IMR-90 (cell line): ENCODE measurements around the gene GHDC. TPM values are rescaled to one million over a fixed set of nuclear protein-coding genes. Genes with fewer than 3 reads are reported as not detected.

ENCODE experiments used
- ATAC-seq: fragments of 200-7000 bp; cut with Tn5 transposase; 2 replicates; pipeline ENCODE4 v1.9.1; 2020; ENCODE audit warnings: low read depth, mild to moderate bottlenecking, moderate library complexity
- BruUV-seq: library from RNA; stranded (reverse); fragments of 400-500 nt; replicated peaks from 2 replicates; lab custom pipeline; 2021; lab: Mats Ljungman, UMichigan
- CTCF ChIA-PET: fragments of 300-600 bp; formaldehyde crosslinking; extraction: SDS; loops from one replicate; lab custom pipeline; 2021; ENCODE audit warnings: antibody characterized with exemption; lab: Yijun Ruan, JAX
- POLR2A ChIA-PET: fragments of 300-600 bp; sonication (Branson Sonifier 250); formaldehyde crosslinking; loops from one replicate; lab custom pipeline; 2022; ENCODE audit warnings: antibody characterized with exemption; ENCODE audit not compliant: unreplicated experiment; lab: Charles Lee
- DNase-seq: peaks from one replicate; pipeline ENCODE4 v3.0.0; 2013
- H2AFZ ChIP-seq: replicated peaks from 2 replicates; pipeline ENCODE3; 2013; ENCODE audit warnings: low read length, mild to moderate bottlenecking; ENCODE audit not compliant: poor library complexity
- H2AK5ac ChIP-seq: 2 replicates; pipeline ENCODE4 v1.6.1; 2013; ENCODE audit warnings: low read depth, low read length, inconsistent platforms
- H2AK9ac ChIP-seq: replicated peaks from 2 replicates; pipeline ENCODE3; 2013; ENCODE audit warnings: mild to moderate bottlenecking, low read depth, low read length, moderate library complexity; ENCODE audit not compliant: poor library complexity
- H2BK120ac ChIP-seq: 2 replicates; pipeline ENCODE4 v1.6.1; 2013; ENCODE audit warnings: low read depth, low read length, inconsistent platforms
- H2BK15ac ChIP-seq: 3 replicates; pipeline ENCODE4 v1.6.1; 2013; ENCODE audit warnings: low read depth, low read length, inconsistent platforms
- H2BK20ac ChIP-seq: 2 replicates; pipeline ENCODE4 v1.6.1; 2013; ENCODE audit warnings: low read depth, mild to moderate bottlenecking, inconsistent platforms, low read length, moderate library complexity
- H2BK5ac ChIP-seq: 2 replicates; pipeline ENCODE4 v1.6.1; 2013; ENCODE audit warnings: mild to moderate bottlenecking, low read depth, low read length, inconsistent platforms; ENCODE audit not compliant: poor library complexity, severe bottlenecking
- H3K14ac ChIP-seq: replicated peaks from 2 replicates; pipeline ENCODE4 v1.6.1; 2013; ENCODE audit warnings: low read depth, low read length, inconsistent platforms
- H3K18ac ChIP-seq: 2 replicates; pipeline ENCODE4 v1.6.1; 2013; ENCODE audit warnings: low read depth, low read length, control low read depth
- H3K23ac ChIP-seq: 2 replicates; pipeline ENCODE4 v1.6.1; 2013; ENCODE audit warnings: low read depth, low read length, inconsistent platforms
- H3K27ac ChIP-seq: 2 replicates; pipeline ENCODE4 v1.5.1; 2013; ENCODE audit warnings: mild to moderate bottlenecking, control low read depth, low read length; ENCODE audit not compliant: insufficient read depth
- H3K27me3 ChIP-seq: 2 replicates; pipeline ENCODE4 v1.6.1; 2013; ENCODE audit warnings: low read length; ENCODE audit not compliant: control insufficient read depth, insufficient read depth
- H3K36me3 ChIP-seq: 2 replicates; pipeline ENCODE4 v1.6.1; 2013; ENCODE audit warnings: low read length, mixed read lengths; ENCODE audit not compliant: control insufficient read depth, insufficient read depth
- H3K4ac ChIP-seq: 2 replicates; pipeline ENCODE4 v1.6.1; 2013; ENCODE audit warnings: low read depth, low read length, inconsistent platforms
- H3K4me1 ChIP-seq: 2 replicates; pipeline ENCODE4 v1.6.1; 2013; ENCODE audit warnings: low read length, mixed read lengths; ENCODE audit not compliant: control insufficient read depth, insufficient read depth
- H3K4me2 ChIP-seq: 2 replicates; pipeline ENCODE4 v1.6.1; 2013; ENCODE audit warnings: low read depth, mild to moderate bottlenecking, control low read depth, low read length, moderate library complexity
- H3K4me3 ChIP-seq: 2 replicates; pipeline ENCODE4 v1.5.1; 2013; ENCODE audit warnings: low read depth, mild to moderate bottlenecking, control low read depth, low read length, moderate library complexity; ENCODE audit not compliant: insufficient read depth
- H3K56ac ChIP-seq: 2 replicates; pipeline ENCODE4 v1.6.1; 2013; ENCODE audit warnings: low read length, inconsistent platforms; ENCODE audit not compliant: insufficient read depth; ENCODE audit errors: extremely low read depth
- H3K79me1 ChIP-seq, 2 experiments: 2 replicates each; pipeline ENCODE4 v1.6.1; 2013; ENCODE audit warnings: low read length in 2 of 2, inconsistent platforms in 1 of 2, low read depth in 1 of 2
- H3K9ac ChIP-seq: 2 replicates; pipeline ENCODE4 v1.6.1; 2013; ENCODE audit warnings: low read depth, low read length, control low read depth
- H3K9me1 ChIP-seq: 2 replicates; pipeline ENCODE4 v1.6.1; 2013; ENCODE audit warnings: low read length, inconsistent platforms; ENCODE audit not compliant: insufficient read depth
- H3K9me3 ChIP-seq: 2 replicates; pipeline ENCODE4 v1.6.1; 2013; ENCODE audit warnings: low read length; ENCODE audit not compliant: control insufficient read depth, insufficient read depth
- H4K20me1 ChIP-seq: 2 replicates; pipeline ENCODE4 v1.6.1; 2013; ENCODE audit warnings: low read length, inconsistent platforms; ENCODE audit not compliant: insufficient read depth
- H4K5ac ChIP-seq: 2 replicates; pipeline ENCODE4 v1.6.1; 2013; ENCODE audit warnings: mild to moderate bottlenecking, low read depth, low read length, control low read depth
- H4K8ac ChIP-seq, 2 experiments: 2 replicates each; pipeline ENCODE4 v1.6.1; 2013; ENCODE audit warnings: low read depth in 2 of 2, low read length in 2 of 2, control low read depth in 1 of 2, inconsistent platforms in 1 of 2
- H4K91ac ChIP-seq: 2 replicates; pipeline ENCODE4 v1.6.1; 2013; ENCODE audit warnings: low read depth, low read length, inconsistent platforms; ENCODE audit not compliant: insufficient read depth
- BHLHE40 ChIP-seq: fragments of 150-350 bp; IDR thresholded peaks from 2 replicates; pipeline ENCODE4 v1.6.1; 2016; ENCODE audit warnings: mild to moderate bottlenecking, low read depth, low read length
- CHD1 ChIP-seq: IDR thresholded peaks from 2 replicates; pipeline ENCODE4 v1.6.1; 2012; ENCODE audit warnings: low read depth, low read length, improper control_type of control experiment
- FOS ChIP-seq: fragments of 150-350 bp; IDR thresholded peaks from 2 replicates; pipeline ENCODE4 v1.6.1; 2016; ENCODE audit warnings: low read depth, low read length
- MAFK ChIP-seq: IDR thresholded peaks from 2 replicates; pipeline ENCODE4 v1.6.1; 2012; ENCODE audit warnings: low read depth, low read length, improper control_type of control experiment
- MAZ ChIP-seq: IDR thresholded peaks from 2 replicates; pipeline ENCODE4 v1.6.1; 2012; ENCODE audit warnings: low read depth, mild to moderate bottlenecking, low read length, improper control_type of control experiment, moderate library complexity, borderline replicate concordance
- NFE2L2 ChIP-seq: fragments of 150-350 bp; IDR thresholded peaks from 2 replicates; pipeline ENCODE4 v1.6.1; 2016; ENCODE audit warnings: low read depth, mild to moderate bottlenecking, low read length
- POLR2A ChIP-seq: IDR thresholded peaks from 2 replicates; pipeline ENCODE4 v1.6.1; 2012; ENCODE audit warnings: mild to moderate bottlenecking, low read depth, low read length
- RCOR1 ChIP-seq: IDR thresholded peaks from 2 replicates; pipeline ENCODE4 v1.6.1; 2012; ENCODE audit warnings: mild to moderate bottlenecking, low read length, improper control_type of control experiment; ENCODE audit not compliant: insufficient replicate concordance
- USF2 ChIP-seq: fragments of 150-350 bp; IDR thresholded peaks from 2 replicates; pipeline ENCODE4 v1.6.1; 2017; ENCODE audit warnings: mild to moderate bottlenecking, antibody characterized with exemption, low read length, low read depth
- WGBS, 2 experiments: methylation state at CpG; one replicate each; pipeline versions ENCODE4 v1.1.5 to v1.1.7; 2013; ENCODE audit warnings: missing lambda C conversion rate in 2 of 2; ENCODE audit not compliant: insufficient read length in 1 of 2; ENCODE audit errors: extremely low coverage in 2 of 2; 5-methylcytosine and 5-hydroxymethylcytosine counted together
- dilution Hi-C: fragments of 300-500 bp; cut with HindIII; formaldehyde crosslinking; loops from one replicate; pipeline ENCODE4 v1.14.3; 2018; ENCODE audit warnings: low sequenced_read_pairs; ENCODE audit not compliant: unreplicated experiment
- in situ Hi-C: fragments of 300-500 bp; cut with MboI; formaldehyde crosslinking; loops from 3 replicates; pipeline ENCODE4 v1.14.3; 2019; ENCODE audit warnings: low sequenced_read_pairs, inconsistent platforms, mixed read lengths
- intact Hi-C: fragments of 100-400 bp; cut with micrococcal nuclease; formaldehyde crosslinking; loops from 2 replicates; pipeline ENCODE4 v1.10.0; 2022
- polyA plus RNA-seq, 3 experiments: library from polyadenylated mRNA; depleted of rRNA; stranded (reverse); fragments of >200 nt; gene quantifications; 2 replicates each; pipeline ENCODE4 v1.2.3, GENCODE V29; 2012; ENCODE audit warnings: low replicate concordance in 1 of 3
- total RNA-seq: library from RNA; depleted of rRNA; stranded (reverse); fragments of >200 nt; gene quantifications from 2 replicates; pipeline ENCODE4 v1.2.3, GENCODE V29; 2012
- TF ChIP-seq, protein P1 (sequence below): conservative IDR thresholded peaks from 2 replicates; pipeline ENCODE4 v1.5.1; 2012; ENCODE audit warnings: mild to moderate bottlenecking, low read depth, low read length, improper control_type of control experiment
- TF ChIP-seq, protein P2 (sequence below): fragments of 150-350 bp; IDR thresholded peaks from 2 replicates; pipeline ENCODE4 v1.6.1; 2016; ENCODE audit warnings: low read depth, mild to moderate bottlenecking, low read length, moderate library complexity, borderline replicate concordance

Gene GHDC
- total and polyA plus RNA-seq, 2 of the 4 experiments (the other 2 are of a cell fraction) = 5.2 to 8.1 TPM

GRCh38 chr17:42160531-42160910 is 33.8 kb downstream of the GHDC start:
- intact Hi-C loops = no loop called here

More at GRCh38 chr17:42160531-42160910, 33.8 kb downstream of the GHDC start:
- H4K91ac ChIP-seq = no peak overlapping the region
- H3K27ac ChIP-seq = no peak overlapping the region
- BruUV-seq = no TSS peak
- no peak overlapping the region for H4K5ac ChIP-seq
- H3K9me3 ChIP-seq = no peaks in the 10 kb centered on the region
- no peaks in the 10 kb centered on the region for H4K20me1 ChIP-seq
- H3K23ac ChIP-seq = no peak overlapping the region
- H3K14ac ChIP-seq = no peak overlapping the region
- ChIA-PET POLR2A (no interaction called here), CTCF (no interaction called here)
- peaks cover 0 to 7% of the 10 kb centered on the region in 2 experiments; a peak in 2 of 4 replicates for H3K79me1 ChIP-seq
- H3K9ac ChIP-seq = no peak overlapping the region
- no peak overlapping the region for H3K18ac ChIP-seq
- H4K8ac ChIP-seq = no peak overlapping the region
- H2BK120ac ChIP-seq = no peak overlapping the region
- H2BK5ac ChIP-seq = no peak overlapping the region
- no peaks in the 10 kb centered on the region; the same call in 1 of the 2 replicates for H3K4me1 ChIP-seq
- H3K27me3 ChIP-seq = no peaks in the 10 kb centered on the region
- no peak overlapping the region for H3K56ac ChIP-seq
- 0 out of 2 replicates have a peak, but pooled peaks cover 4% of the 10 kb centered on the region for H3K9me1 ChIP-seq
- DNase-seq (no peak), ATAC-seq (no peak)
- no peak overlapping the region for H2AK9ac ChIP-seq
- H3K4ac ChIP-seq = no peak overlapping the region
- no peak overlapping the region for H2AK5ac ChIP-seq
- no peak overlapping the region for H2BK15ac ChIP-seq
- H2BK20ac ChIP-seq = no peak overlapping the region
- no peak overlapping the region for H2AFZ ChIP-seq
- no peak overlapping the region for H3K4me3 ChIP-seq
- TF ChIP-seq CHD1 (no peak), RCOR1 (no peak), MAFK (no peak), NFE2L2 (no peak), FOS (no peak), BHLHE40 (no peak), USF2 (no peak), POLR2A (no peak), MAZ (no peak)
- TF ChIP-seq, protein P1, sequence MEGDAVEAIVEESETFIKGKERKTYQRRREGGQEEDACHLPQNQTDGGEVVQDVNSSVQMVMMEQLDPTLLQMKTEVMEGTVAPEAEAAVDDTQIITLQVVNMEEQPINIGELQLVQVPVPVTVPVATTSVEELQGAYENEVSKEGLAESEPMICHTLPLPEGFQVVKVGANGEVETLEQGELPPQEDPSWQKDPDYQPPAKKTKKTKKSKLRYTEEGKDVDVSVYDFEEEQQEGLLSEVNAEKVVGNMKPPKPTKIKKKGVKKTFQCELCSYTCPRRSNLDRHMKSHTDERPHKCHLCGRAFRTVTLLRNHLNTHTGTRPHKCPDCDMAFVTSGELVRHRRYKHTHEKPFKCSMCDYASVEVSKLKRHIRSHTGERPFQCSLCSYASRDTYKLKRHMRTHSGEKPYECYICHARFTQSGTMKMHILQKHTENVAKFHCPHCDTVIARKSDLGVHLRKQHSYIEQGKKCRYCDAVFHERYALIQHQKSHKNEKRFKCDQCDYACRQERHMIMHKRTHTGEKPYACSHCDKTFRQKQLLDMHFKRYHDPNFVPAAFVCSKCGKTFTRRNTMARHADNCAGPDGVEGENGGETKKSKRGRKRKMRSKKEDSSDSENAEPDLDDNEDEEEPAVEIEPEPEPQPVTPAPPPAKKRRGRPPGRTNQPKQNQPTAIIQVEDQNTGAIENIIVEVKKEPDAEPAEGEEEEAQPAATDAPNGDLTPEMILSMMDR = no peak
- TF ChIP-seq, protein P2, sequence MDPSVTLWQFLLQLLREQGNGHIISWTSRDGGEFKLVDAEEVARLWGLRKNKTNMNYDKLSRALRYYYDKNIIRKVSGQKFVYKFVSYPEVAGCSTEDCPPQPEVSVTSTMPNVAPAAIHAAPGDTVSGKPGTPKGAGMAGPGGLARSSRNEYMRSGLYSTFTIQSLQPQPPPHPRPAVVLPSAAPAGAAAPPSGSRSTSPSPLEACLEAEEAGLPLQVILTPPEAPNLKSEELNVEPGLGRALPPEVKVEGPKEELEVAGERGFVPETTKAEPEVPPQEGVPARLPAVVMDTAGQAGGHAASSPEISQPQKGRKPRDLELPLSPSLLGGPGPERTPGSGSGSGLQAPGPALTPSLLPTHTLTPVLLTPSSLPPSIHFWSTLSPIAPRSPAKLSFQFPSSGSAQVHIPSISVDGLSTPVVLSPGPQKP = no peak
- no CpG with 5 or more reads among the region's 7 CpGs for WGBS, 2 experiments
- dilution Hi-C loops (no loop called here), in situ Hi-C loops (no loop called here)
- no peaks in the 10 kb centered on the region for H3K36me3 ChIP-seq
- no peak overlapping the region for H3K4me2 ChIP-seq
